Cardiac muscle cell (in vitro differentiated cells and primary cell): ENCODE data around the gene SPTLC2. TPM values are rescaled to one million over a fixed set of nuclear protein-coding genes. Genes with fewer than 3 reads are reported as not detected.

ENCODE experiments used
- DNase-seq, 2 donors: peaks; one replicate each; pipeline versions ENCODE4 v3.0.0 to v3.0.0-alpha.2; 2010 to 2017; ENCODE audit warnings: low read depth in 1 of 2, low spot score in 1 of 2
- H3K27ac ChIP-seq: fragments of 200-600 bp; sonication (generic); 2 replicates; pipeline ENCODE4 v1.5.1; 2016
- H3K27me3 ChIP-seq: fragments of 200-600 bp; sonication (generic); 2 replicates; pipeline ENCODE4 v1.6.0; 2016; ENCODE audit warnings: control low read depth
- H3K36me3 ChIP-seq: fragments of 200-600 bp; sonication (generic); 2 replicates; pipeline ENCODE4 v1.5.1; 2016; ENCODE audit warnings: control low read depth
- H3K4me1 ChIP-seq: fragments of 200-600 bp; sonication (generic); 2 replicates; pipeline ENCODE4 v1.8.1; 2017; ENCODE audit warnings: low read depth, mild to moderate bottlenecking, mixed run types
- H3K4me3 ChIP-seq: fragments of 200-600 bp; sonication (generic); 2 replicates; pipeline ENCODE4 v1.5.1; 2016; ENCODE audit warnings: mild to moderate bottlenecking
- H3K9me3 ChIP-seq: fragments of 200-600 bp; sonication (generic); 2 replicates; pipeline ENCODE4 v1.5.1; 2017; ENCODE audit warnings: low read depth, mild to moderate bottlenecking, control low read depth
- polyA plus RNA-seq: library from polyadenylated mRNA; unstranded; fragments of >200 nt; fragmentation: Nextera tagmentation; extraction: Ambion mirVana; gene quantifications from 2 replicates; pipeline ENCODE4 v1.2.1, GENCODE V29; 2016
- total RNA-seq: library from RNA; depleted of rRNA; stranded (reverse); fragments of >200 nt; gene quantifications from 2 replicates; pipeline ENCODE4 v1.2.3, GENCODE V29; 2016
- TF ChIP-seq, protein P1 (sequence below): IDR thresholded peaks from 2 replicates; pipeline ENCODE4 v1.5.1; 2012; ENCODE audit warnings: low read depth, mild to moderate bottlenecking, low read length

SPTLC2 gene
- total and polyA plus RNA-seq, 2 experiments from 2014 or later, result 13.9 to 14.4 TPM

DNA sequence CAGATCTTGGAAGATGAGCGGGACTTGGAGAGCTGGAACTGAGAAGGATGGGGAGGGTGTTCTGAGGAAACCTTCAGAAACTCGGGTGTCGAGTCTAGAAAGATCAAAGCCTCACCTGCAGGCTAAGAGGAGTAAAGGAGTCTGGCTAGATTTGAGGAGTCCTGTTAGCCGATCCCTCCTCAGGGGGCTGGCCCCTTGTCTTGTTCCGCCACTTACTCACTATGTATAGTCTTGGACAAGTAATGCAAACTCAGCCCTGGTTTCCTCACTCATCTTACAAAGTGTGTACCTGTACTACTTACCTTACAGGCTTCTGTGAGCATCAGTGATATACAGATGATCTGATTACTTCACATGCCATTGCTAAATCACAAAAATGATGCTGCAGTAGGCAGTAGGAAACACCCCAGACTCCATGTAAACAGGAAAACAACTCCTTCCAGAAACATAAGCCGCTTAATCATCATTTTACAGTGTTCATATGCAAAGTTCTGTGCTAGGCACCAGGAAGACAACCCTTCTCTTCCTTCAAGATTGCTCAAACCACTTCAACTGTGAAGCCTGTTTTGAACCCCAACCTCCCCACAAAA is 2.0 kb upstream of the SPTLC2 start:
- Histone ChIP-seq H3K4me3 (no peak overlapping the region), H3K4me1 (peaks cover 7% of the 10 kb centered on the region), H3K9me3 (no peaks in the 10 kb centered on the region), H3K36me3 (no peaks in the 10 kb centered on the region), H3K27me3 (no peaks in the 10 kb centered on the region), H3K27ac (no peak overlapping the region)
- no peak for DNase-seq
- TF ChIP-seq, protein P1, sequence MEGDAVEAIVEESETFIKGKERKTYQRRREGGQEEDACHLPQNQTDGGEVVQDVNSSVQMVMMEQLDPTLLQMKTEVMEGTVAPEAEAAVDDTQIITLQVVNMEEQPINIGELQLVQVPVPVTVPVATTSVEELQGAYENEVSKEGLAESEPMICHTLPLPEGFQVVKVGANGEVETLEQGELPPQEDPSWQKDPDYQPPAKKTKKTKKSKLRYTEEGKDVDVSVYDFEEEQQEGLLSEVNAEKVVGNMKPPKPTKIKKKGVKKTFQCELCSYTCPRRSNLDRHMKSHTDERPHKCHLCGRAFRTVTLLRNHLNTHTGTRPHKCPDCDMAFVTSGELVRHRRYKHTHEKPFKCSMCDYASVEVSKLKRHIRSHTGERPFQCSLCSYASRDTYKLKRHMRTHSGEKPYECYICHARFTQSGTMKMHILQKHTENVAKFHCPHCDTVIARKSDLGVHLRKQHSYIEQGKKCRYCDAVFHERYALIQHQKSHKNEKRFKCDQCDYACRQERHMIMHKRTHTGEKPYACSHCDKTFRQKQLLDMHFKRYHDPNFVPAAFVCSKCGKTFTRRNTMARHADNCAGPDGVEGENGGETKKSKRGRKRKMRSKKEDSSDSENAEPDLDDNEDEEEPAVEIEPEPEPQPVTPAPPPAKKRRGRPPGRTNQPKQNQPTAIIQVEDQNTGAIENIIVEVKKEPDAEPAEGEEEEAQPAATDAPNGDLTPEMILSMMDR, result no peak

DNA sequence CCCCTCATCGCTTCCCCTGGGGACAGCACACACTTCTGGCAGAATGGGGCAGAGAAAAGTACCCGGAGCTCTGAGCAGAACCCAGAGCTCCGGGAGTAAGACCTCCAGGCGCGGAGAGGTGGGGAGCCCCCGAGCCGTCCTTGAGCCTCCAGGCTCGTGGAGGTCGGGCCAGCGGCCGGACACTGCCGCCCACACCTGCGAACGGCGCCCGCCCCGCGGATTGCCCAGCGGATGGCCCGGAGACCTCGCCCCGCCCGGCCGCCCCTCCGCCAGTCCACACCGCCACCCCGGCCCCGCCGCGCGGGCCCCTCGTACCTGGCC is 344 bp downstream of the SPTLC2 start:
- Histone ChIP-seq H3K9me3 (no peaks in the 10 kb centered on the region), H3K36me3 (no peaks in the 10 kb centered on the region), H3K27ac (peak overlapping the region; percentile 46), H3K4me1 (peaks cover 7% of the 10 kb centered on the region), H3K27me3 (no peaks in the 10 kb centered on the region), H3K4me3 (peak overlapping the region; percentile 74)
- no peak for DNase-seq
- TF ChIP-seq, protein P1, result no peak

DNA sequence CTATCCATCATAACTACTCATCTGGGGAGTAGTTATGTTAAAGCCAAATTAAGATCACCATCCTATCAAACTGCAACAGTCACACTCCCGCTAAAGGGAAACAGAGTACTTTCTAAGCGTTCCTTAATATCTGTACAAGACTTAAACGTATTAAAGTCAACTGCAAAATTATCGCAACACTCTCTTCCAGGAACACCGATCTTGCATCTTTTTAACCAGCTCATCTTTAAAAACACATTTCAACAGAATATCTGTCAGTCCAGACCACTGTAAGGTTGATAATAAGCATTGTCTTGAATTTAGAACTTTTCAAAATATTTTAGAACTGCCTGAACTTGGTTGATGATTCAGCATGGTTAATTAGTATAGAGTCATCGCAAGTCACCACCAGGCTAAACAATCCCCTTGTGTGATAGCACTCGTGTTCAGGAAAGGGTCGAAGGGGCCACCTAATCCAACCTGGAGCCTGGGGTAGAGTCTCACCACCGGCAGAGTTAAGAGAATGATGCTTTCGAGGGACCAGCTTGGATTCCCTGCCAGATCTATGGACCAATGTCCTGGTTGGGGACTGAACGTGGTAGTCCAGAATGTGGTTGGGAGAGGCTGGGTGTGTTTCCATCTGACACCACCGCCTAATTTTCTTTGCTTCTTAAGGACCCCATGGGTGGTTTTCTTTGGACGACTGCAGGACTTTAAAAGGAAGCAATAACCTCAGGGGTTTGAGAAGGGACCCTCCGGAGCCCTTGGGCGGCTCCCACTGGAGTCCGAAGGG is 890 bp downstream of the SPTLC2 start:
- H3K4me1 ChIP-seq, result peaks cover 7% of the 10 kb centered on the region
- no peaks in the 10 kb centered on the region for H3K27me3 ChIP-seq
- H3K9me3 ChIP-seq, result no peaks in the 10 kb centered on the region
- peak overlapping the region; percentile 46 for H3K27ac ChIP-seq
- H3K4me3 ChIP-seq, result peak overlapping the region; percentile 74
- TF ChIP-seq, protein P1, result no peak
- H3K36me3 ChIP-seq, result no peaks in the 10 kb centered on the region
- DNase-seq, result peak in 1 of 2 donors; percentile 16

DNA sequence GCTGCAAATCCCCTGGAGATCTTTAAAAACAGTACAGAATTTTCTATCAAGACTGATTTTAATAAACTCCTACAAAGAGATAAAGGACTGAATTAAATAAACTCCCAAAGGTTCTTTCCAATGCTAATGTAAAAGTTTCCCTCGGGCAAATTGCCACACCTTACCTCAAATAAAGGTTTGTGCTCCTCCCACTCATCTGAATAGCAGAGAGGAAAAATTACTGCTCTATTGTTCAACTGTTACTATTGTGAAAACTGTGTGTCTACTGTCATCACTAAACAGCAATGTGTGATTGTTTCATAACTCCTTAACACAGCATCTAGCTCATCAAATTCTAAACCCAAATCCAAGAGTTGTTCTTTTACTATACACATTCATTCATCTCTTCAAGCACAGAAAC is 3.2 kb downstream of the SPTLC2 start:
- peaks cover 10% of the 10 kb centered on the region for H3K4me1 ChIP-seq
- no peak overlapping the region for H3K27ac ChIP-seq
- H3K27me3 ChIP-seq, result no peaks in the 10 kb centered on the region
- no peaks in the 10 kb centered on the region for H3K9me3 ChIP-seq
- DNase-seq, result peak in 1 of 2 donors; percentile 27
- H3K36me3 ChIP-seq, result no peaks in the 10 kb centered on the region
- TF ChIP-seq, protein P1, result no peak
- H3K4me3 ChIP-seq, result no peak overlapping the region

DNA sequence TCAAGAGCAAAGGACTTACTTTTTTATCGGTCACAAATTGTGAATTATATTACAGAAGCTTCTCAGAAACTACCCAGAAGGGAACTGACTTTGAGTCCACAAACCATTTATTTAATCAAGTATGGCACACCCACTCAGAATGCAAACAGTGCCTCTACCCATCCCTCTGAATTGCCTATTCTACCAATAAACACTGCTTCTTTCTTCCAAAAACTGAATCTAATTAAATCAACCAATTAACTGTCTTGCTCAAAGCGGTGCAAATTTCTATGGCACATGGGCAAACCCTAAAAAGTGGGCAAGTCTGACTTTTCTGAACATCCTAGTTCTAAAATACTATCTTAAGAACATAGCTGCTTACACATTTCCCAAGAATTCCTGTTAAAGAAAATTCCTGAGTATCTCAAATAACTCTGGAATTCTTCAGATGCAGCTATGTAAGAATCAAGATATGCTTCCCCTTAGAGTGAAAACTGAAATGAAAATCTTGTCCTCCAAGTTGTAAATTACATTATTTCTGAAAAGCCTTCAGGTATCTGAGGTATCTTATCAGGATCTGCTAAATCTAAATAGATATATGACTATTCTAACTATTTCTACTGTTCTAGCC is 4.3 kb downstream of the SPTLC2 start:
- Histone ChIP-seq H3K9me3 (no peaks in the 10 kb centered on the region), H3K4me1 (peaks cover 10% of the 10 kb centered on the region), H3K4me3 (no peak overlapping the region), H3K27ac (no peak overlapping the region), H3K36me3 (no peaks in the 10 kb centered on the region), H3K27me3 (no peaks in the 10 kb centered on the region)
- TF ChIP-seq, protein P1, result no peak
- peak in 1 of 2 donors; percentile 62 for DNase-seq
